HG03469 (cell line): ENCODE data around the gene LZTR1.

Experiments
- ATAC-seq: cut with Tn5 transposase; IDR thresholded peaks from one replicate; pipeline ENCODE4 v1.9.1; 2021; ENCODE audit warnings: mild to moderate bottlenecking, moderate library complexity, moderate number of reproducible peaks; ENCODE audit not compliant: unreplicated experiment

LZTR1 gene

DNA sequence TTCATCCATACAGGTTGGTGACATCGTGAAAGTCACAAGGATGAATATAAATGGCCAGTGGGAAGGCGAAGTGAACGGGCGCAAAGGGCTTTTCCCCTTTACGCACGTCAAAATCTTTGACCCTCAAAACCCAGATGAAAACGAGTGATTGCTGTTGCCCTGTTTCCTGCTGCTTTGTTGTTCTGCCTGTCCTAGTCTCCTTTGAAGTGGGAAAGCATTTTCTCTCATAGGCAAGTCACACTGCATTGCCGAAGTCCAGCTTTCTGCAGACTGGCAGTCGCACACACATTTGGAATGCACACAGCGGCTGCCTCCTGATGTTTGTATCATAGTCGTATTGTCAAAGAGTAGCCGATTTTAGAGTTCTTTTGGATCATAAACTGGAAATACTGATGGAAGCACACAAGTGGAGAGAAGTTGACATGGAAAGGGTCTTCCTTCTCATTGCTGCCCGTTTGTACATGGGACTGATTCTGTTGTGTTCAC lies 32.4 kb upstream of the LZTR1 start:
- ATAC-seq, result no peak

DNA sequence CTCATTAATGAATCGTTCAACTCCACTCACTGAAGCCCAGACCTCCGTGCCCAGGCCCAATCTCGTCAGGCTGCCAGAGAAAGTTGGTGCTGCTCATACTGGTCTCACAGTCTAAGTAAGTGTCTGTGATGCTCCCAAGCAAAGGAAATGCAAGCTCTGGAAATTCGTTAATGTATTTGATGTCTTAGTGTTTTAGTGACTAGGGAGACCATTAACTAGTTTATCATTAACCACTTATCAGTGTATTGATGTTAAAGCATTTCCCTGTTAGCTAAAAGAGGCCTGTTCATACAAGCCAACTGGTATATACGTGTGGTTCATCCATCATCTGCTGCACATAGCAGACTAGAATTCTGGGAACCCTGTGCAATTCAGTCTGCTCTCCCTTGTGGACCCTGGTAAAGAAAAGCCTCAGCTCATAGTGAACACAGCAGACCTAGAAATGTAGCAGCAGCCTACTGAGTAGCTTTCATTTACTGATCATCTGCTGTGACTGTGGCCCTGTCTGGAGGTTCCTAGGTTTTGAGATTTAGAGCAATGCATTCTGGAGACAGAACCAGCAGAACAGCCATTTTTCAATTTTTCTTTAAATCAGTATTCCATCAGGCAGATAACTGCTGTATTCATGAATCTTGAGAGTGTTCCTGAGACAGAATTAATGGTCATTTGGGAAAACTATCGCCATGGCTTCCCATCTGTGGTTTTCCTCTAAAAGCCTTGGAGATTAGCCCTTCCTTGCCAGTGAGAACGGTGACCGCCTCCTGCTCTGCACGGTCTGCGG lies 30.8 kb upstream of the LZTR1 start:
- no peak for ATAC-seq

DNA sequence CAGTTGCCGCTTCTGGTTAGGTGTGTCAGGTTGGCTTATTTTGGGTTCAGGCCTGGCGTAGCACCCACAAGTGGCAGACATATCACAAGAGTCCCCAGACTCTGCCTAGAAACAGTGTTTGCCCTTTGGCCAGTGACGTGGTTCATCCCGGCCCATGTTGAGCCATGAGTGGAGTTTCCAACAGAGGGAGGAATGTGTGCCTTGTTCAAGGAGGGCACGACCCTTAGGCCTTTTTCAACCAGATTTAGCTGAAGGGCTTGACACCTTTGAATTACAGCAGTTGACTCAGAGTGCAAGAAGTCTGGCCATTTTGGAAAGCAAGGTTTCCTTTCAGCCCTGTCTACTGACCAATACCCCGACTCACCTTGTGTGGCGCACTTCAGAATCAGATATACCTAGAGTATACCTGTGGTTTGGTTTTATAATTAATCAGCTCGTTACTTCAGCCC lies 30.1 kb upstream of the LZTR1 start:
- no peak for ATAC-seq

DNA sequence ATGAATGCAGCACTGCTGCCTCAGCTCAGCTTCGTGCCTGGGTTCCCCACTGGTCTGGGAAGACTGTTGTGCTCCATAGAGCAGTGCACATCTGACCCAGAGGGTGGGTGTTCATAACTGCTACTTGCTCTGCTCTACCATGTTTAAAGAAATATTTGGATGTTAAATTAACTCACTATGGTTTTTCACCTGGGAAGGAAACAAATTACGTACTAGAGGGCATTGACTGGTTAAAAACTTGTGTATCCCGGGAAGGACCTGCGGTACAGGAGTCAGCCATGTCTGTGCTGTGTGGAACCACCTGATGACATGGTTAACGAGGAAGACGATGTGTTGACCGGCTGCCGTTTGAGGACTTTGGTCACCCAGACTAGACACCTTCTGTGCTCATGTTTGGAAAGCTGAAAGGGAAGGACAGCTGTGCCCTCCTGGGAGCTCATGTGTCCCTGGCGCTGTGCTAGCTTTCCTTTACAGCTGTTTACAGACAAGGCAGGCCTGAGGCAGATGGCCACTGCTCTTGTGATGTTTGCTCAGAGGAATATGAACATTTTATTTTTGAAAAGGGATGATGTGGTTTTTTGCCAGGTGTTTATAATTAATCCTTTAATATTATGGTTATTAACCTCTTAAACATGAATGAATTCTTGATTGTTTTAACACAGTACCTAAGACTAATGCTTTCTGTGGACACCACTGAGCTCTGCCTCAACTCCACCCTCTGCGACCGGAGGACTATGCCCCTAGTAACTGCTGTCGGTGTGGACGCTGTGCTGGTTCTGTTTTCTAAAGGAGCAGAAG lies 29.4 kb upstream of the LZTR1 start:
- ATAC-seq, result no peak

DNA sequence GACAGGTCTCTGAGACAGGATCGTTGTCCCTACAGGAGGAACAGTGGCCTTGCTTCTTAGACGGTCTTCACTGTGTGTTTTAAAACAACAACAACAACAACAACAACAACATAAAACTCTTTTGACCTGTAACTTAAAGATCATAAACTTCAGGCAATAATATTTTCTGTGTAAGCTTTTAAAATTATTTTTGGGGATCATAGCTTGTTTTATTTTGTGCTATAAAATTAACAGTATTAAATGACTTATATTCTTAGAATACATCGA lies 28.8 kb upstream of the LZTR1 start:
- no peak for ATAC-seq

DNA sequence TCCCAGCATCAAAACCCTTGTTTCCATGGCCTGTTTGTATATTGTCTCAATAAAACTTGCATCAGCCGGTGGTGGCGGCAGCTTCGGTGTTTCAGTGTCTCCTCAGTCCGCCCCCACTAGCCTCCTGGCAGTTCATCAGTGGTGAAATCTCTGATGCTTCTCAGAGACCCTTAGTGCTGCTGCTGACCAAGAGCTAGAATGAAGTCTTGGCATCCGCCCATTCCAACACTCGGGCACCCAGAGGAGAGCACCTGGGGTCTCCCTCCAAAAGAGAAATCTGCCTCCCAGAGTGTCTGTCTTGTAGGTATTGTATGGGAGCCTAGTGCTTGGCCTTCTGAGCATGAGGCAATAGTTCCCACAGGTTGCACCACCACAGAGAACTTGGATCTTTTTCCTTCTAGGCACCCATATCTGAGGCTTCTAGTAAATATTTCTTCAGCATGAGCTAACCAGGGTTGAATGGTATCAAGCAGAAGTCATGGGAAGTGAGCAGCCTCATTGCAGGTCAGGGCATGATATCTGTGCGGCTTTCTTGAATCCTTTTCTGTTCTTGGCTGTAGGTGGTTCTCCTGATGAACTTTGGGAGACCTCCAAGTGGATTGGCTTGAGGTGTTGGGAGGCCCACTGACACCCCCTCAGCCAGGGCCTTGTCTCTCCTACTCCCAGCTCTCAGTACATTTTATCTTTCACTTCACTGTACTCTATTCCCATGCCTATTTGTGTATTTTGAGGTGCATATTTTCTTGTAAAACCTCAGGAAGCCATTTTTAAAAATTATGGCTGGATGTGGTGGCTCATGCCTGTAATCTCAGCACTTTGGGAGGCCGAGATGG lies 28.2 kb upstream of the LZTR1 start:
- ATAC-seq, result no peak

DNA sequence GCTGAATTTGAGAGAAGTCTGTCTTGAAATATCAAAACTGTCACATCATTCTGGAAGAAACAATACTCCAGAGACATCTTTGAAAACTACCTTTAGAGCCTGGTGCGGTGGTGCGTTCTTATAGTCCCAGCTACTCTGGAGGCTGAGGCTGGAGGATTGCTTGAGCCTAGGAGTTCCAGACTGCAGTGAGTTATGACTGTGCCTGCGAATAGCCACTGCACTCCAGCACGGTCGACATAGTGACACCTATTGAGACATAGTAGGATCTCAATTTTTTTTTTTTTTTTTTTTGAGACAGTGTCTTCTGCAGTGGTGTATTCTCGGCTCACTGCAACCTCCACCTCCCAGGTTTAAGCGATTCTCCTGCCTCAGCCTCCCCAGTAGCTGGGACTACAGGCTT lies 26.5 kb upstream of the LZTR1 start:
- ATAC-seq, result no peak

DNA sequence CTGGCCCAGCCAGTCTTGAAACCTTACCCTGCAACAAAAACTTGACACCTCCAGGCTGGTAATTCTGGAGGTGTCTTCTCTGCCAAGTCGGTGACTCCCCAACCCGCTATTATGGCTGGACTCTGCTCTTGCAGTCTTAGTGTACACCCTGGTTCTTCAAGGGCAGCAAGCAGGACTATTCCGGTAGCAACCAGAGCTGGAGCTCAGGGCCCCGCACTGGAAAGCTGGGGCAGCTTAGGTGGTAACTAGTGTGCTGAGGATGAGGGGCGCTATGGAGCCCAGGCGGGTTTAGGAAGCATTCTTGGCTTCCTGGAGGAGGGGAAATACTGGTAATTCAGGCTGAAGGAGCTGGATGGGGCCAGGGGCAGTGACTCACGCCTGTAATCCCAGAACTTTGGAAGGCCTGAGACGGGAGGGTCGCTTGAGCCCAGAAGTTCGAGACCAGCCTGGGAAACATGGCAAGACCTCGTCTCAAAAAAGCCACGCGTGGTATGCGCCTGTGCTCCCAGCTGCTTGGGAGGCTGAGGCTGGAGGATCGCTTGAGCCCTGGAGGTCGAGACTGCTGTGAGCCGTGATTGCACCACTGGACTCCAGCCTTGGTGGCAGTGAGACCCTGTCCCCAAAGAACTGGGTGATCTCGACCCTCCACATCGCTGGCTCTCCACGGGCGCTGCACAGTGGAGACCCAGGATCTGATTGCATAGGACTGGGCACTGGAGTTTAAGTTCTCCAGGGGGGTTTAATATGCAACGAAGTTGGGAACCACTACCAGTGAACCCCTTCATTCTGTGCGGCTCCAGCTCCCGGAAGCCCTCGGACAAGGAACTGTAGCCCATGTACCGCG lies 25.6 kb upstream of the LZTR1 start:
- no peak for ATAC-seq

DNA sequence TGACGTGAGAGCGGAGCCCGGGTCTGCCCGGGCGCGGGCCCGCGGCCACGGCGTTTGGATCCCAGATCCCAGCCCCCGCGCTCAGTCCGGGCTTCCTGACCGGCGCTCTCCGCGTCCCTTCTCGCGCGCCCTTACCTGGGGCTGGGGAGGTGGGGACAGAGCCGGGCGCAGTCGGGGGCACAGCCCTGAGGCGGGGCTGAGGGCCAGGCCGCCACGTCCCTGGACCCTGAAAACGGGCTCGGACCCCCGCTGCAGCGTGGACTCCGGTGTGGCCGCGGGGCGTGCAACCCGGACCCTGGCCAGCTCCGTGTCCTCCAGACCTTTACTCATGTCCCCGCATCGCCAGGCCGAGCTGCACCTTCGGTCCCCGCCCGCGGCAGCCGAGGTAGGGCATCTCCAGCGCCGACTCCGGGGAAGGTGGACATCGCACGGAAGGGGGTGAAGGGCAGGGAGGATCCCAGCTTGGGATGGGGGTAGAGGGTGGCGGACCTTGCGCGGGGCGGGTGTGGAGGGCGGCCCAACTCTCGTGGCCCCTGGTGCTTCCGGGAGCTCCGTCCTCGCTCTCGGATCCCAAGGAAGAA lies 24.9 kb upstream of the LZTR1 start:
- ATAC-seq, result no peak

DNA sequence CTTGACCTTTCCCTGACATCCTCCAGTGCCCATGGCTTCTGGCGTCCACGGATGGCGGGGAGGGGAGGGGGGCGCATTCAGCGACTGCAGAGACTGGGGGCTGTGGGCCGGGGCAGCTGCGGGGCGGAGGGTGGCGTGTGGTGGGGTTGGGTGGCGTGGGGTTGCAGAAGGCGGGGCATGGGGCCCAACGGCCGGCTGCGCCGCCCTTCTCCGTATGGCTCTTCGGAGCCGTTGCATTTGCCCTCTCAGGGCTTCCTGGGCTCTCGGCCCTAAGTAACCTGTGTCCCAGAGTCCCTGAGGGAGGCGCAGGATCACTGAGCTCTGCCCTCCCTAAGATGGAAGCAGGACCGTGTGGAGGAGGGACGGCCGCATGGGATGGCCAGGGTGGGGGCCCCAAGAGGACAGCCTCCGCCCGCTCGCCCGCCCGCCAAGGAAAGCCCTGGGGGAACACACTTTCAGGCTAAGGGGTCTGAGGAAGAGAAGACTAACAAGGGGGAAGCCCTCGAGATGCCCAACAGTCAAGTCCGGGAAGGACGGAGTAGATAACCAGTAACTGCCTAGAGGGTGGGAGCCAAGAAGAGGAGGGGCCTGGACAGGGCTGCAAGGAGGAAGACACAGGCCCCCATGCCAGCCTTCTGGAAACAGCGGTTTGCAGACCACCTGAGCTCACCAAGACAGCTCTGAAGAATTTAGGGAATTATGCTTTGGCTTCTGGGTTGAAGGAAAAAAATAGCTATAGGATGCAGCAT lies 24.2 kb upstream of the LZTR1 start:
- no peak for ATAC-seq

DNA sequence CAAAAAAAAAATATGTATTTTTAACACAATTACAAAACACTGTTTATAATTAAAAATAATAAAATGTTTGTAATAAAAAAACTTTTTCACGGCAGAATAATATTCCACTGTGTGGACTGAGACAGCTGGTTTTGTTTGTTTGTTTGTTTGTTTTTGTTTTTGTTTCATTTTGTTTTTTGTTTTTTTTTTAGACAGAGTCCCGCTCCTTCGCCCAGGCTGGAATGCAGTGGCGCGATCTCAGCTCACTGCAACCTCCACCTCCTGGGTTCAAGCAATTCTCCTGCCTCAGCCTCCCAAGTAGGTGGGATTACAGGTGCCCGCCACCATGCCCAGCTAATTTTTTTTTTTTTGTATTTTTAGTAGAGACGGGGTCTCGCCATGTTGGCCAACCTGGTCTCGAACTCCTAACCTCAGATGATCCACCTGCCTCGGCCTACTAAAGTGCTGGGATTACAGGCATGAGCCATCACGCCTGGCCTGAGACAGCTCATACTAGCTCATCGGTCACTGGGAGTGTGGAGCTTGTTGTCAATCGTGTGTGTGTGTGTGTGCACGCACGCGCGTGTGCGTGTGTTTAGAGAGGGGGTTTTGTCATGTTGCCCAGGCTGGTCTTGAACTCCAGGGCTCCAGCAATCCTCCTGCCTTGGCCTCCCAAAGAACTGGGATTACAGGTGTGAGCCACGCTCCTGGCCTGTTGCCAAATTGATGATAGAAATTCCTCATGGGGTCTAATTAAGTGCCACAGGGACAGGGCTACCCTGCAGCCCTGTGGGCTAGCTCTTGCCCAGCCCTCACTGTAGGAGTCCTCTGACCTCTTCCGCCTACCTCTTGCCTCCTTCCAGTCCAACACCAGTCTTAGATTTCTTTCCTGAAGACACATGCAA lies 22.3 kb upstream of the LZTR1 start:
- no peak for ATAC-seq

DNA sequence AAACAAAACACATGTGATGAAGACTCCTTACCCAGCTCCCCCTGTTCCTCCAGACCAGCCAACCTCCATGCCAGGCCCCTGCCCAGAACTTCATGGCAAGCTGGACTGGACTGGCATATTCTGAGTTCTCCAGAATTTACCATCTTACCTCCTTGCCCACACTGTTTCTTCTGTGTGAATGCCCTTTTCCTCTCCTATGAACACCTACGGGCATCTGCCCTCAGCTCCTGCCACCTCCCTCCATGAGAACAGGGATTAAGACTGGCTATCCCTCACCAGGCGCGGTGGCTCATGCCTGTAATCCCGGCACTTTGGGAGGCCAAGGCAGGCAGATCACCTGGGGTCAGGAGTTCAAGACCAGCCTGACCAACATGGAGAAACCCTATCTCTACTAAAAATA lies 21.5 kb upstream of the LZTR1 start:
- no peak for ATAC-seq

DNA sequence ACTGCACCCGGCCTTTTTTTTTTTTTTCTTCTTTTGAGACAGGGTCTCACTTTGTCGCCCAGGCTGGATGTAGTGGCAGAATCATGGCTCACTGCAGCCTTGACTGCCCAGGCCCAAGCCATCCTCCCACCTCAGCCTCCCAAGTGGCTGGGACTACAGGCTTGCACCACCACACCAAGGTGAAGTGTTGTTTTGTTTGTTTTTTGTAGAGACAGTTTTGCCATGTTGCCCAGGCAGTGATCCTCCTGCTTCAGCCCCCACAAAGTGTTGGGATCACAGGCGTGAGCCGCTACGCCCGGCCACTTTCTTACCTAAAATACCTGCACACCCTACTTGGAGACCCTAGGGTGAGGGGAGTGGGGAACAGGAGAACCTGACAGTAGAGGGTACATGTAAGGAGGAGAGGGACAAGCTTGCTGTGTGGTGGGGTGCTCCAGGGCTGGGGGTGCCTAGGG lies 19.6 kb upstream of the LZTR1 start:
- ATAC-seq, result no peak

DNA sequence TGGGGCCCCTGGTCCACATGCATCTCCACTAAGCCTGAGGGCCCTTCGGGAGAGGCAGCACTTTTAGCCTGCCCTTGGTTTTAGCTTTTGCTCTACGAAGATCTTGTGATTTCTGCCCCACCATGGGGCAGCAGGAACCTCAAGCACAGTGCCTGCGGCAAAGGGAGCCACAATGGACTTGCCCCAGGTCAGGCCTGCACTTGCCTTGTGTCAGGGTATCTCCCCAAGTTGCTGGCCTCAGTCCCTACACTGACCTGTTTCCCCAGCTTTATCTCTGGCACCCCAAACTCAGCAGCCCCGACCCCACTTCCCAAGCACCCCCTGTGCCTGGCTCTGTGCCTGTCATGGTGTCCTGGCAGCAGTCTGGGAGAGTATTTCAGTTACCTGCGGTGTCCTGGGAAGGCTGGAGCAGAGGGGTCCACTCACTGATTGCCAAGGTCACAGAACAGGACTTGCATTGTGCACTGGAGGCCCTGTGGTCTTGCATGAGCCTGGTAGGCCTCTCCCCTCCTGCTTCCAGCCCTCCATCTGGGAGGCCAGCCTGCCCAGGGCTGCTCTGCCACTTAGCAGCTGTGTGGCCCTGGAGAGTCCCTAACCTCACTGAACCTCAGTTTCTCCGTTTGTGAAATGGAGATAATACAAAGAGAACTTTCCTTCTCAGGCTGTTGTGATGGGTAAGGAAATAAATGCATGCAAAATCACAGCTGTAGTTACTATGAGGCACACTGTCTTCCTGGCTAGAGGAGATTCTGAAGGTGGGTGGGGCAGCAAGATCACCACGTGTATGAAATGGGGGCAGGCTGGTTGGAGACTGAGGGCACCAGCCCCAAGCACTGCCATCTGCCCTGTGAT lies 18.7 kb upstream of the LZTR1 start:
- ATAC-seq, result no peak

DNA sequence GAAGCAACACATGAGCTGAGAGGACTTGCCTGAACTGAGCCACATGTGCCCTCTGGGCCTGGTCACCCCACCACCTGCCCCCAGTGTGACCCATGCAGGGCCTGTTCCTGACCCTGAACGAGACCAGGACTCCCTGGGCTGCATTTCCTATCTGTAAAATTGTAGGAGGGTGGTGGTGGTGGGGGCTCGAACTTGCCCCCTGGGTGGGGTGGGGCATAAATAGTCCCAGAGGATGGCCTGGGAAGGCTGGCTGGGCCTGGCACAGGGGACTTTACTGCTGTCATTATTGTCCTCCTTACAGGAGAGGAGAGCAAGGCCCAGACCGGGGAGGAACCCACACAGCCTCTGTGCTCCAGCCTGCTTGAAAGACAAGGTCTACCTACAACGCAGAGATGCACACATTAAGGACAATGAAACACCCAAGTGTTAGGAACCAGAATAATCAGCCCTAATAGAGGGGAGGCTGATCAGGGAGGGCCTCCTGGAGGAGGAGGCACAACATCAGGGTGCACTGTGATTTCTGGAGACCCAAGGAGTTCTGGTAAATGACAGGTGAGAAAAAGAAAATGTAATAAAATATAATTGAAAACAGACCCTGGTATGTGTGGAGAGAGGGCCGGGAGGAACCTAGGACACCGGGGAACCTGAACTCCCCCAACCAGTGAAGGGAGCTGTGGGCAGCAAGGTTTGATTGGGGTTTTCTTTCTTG lies 17.9 kb upstream of the LZTR1 start:
- no peak for ATAC-seq

DNA sequence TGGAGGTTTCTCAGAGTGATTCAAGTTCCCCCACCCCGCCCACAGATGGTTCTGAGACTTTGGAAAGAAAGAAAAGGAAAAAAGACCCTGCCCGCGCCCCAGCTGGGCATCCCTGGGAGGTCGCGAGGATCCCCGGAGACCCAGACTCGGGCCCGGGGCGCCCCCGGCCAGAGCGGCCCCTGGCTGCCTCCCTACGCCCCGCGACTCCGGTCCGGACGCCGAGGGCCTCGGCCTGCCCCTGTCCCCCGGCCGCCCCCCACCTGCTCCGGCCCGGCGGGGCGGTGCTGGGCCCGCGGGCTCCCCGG lies 17.3 kb upstream of the LZTR1 start:
- ATAC-seq, result no peak
